SKM-1 (cell line): ENCODE measurements around the gene APOL4.
"Not testable (repeated sequence)": the region's sequence is repeated elsewhere in the genome, so short reads cannot be mapped to it uniquely, and the experiment has no call there.

Experiments used
- DNase-seq: peaks from one replicate; lab custom pipeline; 2025; ENCODE audit not compliant: unreplicated experiment; lab: John Stamatoyannopoulos, UW

The APOL4 gene

DNA sequence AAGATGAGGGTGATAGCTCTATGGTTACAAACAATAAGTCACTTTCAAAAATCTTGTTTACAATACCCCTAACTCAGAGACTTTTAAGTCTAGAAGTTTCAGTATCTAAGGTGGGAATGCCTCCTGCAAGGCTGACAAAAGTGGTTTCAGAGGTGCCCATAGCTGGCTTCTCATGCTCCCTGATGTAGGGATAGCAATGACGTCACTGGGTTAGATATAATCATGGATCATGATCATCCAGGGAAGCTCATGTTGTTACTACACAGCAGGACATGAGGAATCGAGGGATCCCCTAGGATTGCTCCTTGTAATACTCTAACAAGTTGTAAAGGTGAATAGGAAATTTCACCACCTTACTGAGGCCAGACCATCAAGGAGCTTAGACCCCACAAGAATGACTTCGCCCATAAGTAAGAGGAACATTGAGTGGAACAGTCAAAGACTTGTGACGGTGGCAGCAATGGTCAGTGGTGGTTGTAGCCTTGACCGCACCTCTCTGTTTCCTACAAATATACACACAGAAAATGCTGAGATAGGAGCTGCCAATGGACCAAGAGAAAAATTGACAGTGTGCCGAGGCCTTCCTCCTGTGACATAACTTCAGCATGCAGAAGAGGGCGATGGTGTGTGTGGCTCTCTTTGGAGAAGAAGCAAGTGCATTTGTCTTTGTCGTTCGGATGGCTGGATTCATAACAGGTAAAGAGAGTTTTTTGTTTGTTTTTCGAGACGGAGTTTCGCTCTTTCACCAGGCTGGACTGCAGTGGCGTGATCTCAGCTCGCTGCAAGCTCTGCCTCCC, 15.6 kb downstream of the APOL4 start:
- no peak for DNase-seq

DNA sequence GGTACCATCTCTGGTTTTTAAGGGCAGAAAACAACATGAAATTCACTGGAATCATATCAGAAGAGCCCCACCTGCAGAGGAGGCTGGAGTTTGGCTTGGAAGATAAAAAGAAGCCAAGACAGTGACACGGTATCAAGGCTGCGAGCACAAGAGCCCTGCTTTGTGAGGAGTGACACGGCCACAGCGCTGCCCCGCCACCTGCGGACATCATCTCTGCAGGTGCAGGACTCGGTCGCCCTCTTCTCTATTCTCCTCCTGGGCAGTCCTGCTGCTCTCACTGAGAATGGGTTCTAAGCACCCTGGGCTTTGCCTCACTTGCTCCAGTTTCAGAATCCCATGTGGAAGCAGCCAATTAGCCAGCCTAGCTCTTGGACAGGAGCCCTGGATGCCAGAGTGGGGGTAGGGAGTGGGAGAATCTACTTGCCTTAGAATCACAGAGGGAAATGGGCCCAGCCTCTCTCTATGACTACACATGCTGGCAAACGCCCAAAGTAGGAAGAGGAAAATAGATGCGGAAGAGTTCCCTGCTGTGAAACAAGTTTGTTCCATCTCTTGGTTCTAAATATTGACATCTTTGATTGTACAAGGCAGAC, 17.1 kb downstream of the APOL4 start:
- DNase-seq = no peak

DNA sequence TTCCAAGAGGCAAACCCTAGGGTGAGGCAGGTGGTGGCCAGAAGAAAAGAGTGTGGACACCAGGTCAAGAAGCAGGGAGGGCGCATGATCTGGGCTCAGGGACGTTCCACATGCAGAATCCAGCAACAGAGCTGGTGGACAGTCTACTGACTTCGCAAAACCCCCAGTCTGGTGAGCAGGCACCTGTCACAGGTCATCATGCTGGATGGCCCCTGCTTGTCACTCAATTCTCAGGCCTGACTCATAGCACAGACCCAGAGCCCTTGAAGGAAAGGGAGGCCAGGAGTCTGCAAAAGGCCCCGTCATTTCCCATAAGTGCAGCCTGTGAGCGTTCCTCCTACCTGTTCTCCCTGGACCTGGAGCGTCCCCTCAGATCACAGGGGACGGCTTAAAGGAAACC, 18.2 kb downstream of the APOL4 start:
- no peak for DNase-seq

DNA sequence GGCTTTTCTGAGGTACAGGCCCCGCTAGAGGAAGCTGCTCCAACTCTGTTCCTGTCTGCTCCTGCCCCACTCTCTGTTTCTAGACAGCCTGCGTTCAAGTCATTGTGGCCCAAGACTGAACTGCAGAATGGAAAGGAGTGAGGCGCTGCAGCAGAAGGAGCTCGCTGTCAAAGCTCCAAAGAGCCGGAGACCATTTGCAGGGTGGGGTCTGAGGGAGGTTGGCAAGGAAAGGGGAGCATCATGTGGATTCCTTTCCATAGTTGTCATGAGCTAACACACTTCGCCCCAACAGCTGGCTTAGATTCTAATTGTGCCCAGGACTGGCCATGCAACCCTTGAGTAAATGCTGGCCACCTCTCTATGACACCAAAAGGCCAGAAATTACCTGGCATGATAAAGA, 18.8 kb downstream of the APOL4 start:
- no peak for DNase-seq

DNA sequence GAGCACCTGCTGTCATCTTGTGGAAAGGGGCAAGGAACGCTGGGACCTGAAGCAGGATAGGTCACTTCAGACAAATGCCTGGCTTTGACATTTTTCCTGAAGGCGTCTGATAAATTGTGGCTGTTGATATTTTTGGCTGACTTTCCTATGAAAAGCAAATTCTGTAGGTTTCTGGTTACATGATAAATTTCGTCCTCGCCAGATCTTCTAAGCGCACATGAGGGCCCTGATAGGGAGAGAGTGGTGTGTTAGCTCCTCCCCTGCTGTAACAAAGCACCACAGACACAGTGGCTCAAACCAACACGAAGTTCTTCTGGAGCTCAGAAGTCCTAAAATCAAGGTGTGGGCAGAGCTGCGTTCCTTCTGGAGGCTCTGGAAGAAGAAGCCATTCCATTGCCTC, 19.6 kb downstream of the APOL4 start:
- no peak for DNase-seq

DNA sequence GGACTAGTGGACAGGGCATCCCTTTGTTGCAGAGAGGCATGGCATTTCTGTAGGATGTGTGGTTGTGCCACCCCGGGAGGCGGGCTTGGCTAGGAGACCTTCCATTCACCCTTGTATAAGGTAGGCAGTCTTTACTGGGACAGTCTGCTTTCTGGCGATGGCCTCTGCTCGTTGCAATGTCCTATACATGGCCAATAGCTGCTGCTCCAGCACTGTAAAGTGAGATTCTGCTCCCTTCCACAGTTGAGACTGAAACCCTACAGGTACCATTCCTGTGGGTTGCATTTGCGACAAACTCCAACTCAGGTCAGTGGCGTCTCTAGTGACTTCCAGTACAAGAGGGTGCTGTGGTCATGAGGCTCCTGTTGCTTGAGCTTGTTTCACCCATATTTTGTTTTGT, 20.7 kb downstream of the APOL4 start:
- DNase-seq = no peak

DNA sequence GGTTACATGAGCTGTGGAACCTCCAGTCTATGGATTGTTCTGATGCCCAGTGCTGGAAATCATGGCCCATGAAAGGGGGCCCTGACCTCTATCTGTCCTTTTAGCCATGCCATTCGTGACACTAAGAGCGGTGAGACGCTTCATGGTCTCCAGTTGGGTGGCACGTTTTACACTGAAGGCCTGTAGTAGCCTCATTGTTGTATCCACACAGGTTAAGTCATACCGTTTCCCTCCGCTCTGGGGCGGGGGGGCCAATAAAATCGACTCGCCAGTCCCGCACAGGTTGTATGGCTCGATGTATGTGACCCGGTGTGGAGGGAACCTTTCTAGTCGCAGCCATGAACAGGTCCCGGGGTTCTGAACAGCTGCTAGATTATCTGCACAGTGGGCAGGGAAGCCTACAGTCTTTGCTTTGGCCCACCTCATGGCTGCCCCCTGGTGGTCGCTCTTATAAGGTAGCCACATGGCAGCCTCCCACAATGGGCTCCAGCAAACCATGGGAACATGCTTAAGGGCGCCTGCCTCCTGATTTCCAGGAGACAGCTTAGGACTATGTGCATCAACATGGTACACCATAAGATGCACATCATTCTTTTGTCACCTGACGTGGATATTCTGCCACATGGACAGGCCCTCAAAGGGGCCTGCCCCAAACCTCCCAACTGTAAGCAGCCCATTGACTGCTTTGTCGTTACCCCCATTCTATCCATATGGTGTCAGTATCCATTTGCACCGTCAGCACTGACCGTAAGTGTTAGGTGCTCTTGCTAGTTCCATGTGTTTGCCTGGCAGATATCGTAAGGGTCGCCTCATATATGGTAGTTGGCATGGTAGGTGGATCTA, 21.4 kb downstream of the APOL4 start:
- DNase-seq = peak; percentile 38

DNA sequence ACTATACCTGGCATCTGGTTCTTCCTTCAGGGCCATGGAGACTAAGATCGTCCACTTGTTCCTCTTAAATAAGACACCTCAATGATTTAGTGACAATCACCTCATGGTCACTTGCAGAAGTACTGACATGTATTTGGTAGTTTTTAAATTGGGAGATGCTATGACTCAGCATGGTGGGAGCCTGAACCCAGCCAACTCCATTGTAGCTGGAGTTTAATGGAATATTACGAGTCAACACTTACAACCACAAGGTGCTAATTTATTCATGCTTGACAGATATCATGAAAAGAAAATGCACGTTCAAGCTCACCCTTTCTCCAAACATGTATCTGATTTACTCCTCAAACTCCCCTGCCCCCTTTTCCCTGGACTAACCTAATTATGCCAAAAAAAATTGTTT, 24.4 kb downstream of the APOL4 start:
- no peak for DNase-seq

DNA sequence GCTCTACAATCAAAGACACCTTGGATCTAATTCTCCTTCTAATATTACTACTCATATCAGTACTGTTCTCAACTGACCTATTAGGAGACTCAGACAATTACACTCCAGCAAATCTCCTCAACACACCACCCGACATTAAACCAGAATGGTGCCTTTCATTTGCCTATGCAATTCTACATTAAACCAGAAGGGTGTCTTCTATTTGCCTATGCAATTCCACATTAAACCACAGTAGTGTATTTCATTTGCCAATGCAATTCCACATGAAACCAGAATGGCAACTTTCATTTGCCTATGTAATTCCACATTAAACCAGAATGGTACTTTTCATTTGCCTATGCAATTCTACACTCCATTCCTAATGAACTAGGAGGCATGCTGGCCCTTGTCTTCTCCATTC, 25.7 kb downstream of the APOL4 start:
- DNase-seq = no peak

DNA sequence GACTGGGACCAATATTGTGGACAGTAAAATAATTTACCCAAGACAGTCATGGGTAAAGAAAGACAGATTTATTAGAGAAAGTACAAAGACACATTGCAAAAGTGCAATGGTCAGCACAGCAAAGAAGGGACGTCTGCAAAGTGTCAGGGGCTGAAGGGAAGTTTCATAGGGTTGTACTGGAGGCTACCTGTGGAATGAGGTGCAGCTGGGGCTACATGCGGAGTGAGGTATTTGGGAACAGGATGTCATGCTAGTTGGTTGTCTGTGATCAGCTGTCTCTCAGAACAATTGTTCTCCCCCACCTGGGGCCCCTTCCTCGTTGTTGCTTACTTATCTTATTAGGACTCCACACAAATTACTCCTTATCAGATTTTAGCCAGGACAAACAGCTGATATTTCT, 29.7 kb downstream of the APOL4 start:
- DNase-seq = no peak

DNA sequence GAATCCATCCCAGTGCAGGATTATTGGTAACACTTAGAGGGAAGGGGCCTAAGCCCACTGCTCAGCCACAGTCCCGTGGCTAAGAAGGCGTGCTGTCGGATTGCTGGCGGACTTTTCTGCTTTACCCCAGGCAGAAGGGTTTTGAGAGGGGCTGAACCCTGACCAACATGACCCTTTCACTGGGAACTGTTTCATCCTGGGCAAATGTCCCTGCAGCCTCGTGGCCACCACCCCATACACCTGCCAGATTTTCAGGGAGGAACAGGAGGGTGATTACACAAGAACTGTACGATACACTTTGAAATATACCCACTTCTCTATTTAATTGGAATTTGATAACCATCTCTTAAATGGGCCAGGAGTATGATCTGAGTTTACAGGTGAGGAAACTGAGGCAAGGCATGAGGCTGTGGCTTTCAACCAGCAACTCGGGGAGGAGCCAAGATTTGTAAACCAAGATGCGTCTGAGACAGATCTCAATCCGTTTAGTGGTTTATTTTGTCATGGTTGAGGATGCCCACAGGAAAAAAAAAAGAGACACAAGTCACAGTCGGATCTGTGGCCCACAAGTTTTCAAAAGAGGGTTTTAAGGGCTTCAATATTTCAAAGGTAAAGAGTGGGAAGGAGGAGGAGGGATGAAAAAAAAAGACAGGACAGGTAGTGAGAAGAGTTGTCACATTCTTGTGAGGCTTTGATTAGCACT, 34.9 kb downstream of the APOL4 start:
- DNase-seq = no peak

DNA sequence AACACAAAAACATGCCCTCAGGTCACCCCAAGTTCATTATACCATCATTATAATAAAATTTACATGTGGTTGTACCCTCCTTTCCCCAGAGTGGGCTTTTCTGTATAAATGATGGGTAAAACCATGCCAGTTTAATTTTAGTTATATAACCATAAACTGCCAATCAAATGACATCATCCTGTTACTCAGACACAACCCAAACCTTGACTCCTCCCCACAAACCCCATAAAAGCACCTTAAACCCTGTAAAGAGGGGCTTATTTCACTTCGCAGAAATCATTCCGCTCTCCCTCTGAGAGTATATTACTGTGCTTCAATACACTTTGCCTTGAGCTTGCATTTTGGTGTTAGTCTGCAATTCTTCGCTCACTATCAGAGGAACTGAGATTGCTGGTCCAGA, 35.5 kb downstream of the APOL4 start:
- no peak for DNase-seq

DNA sequence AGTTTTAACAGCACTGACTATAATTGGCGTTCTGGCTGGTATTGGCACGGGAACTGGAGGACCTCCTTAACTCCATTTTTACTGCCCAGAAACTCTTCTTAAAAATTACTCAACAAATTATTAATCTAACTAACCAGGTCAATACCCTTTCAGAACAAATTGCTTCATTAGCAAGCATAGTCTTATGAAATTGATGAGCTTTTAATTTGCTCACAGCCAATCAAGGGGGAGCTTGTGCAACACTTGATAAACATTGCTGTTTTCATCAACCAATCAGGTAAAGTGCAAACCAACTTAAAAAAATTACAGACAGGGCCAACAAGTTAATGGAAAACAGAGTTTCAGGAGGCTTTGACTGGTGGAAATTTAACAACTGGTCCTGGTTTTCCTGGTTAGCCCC, 36.5 kb downstream of the APOL4 start:
- no peak for DNase-seq

DNA sequence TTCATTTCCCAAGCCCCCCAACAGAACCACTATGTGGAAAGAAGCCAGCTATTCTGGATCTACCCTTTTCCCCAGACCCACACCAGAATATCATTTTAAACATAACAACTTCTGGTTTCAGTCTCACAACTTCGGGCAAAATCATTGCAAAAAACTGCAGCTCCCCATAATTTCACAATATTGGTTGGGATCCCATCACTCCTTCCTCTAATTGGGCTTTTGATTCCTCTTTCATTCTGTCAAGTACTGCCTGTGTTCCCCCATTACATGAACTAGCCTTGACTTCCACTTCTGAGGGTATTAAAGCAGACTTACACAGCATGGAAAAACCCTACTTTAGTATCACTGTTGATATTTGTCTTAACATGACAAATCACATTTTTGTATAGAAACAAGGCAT, 37.0 kb downstream of the APOL4 start:
- peak; percentile 28 for DNase-seq

DNA sequence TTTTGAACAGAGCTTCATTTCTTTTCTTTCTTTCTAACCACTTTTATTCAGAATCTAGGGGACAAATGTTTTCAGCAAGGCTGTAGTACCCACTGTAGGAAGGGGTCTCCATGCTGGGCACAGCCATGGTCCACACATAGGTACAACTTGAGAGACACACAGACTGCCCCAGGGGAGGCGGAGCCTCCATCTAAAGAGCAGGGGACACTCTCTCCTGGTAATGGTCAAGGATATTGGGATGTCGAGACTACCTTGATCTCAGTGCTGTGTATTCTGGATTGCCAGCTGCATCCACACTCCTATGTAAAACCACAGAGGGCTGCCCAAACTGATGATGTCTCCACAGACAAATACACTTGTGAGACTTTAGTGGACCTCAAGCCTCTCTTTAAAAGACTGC, 38.1 kb downstream of the APOL4 start:
- DNase-seq = no peak

DNA sequence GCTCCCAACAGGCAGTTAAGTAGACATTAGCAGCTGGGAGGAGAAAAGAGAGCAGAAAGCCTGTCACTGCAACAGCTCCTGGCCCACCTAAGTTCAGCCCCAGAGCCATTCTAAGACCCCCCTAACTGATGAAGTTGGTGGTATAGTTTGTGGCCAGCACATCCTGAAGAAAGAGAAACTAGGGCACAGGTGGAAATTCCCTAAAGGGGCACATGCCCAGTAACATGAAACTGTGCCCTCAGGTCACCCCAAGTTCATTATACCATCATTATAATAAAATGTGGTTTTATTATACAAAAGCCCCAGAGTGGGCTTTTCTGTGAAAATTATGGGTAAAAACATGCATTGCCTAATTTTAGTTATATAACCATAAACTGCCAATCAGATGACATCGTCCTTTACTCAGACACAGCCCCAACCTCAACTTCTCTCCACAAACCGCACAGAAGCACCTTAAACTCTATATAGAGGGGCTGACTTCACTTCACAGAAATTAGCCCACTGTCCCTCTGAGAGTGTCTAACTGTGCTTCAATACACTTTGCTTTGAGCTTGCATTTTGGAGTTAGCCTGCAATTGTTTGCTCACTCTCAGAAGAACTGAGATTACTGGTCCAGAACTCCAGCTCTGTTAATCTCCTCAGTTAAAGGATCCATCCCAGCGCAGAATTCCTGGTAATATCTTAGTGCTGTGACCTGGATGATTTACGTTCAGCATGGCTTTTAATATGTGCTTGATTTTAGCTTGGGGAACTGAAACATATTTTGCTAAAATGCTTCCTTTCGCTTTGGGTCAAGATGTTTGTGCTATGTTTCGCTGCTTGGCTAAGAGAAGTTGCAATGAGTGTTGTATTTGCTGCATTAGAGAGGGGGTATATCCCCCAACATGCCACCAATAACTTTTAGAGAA, 39.2 kb downstream of the APOL4 start:
- DNase-seq = no peak

DNA sequence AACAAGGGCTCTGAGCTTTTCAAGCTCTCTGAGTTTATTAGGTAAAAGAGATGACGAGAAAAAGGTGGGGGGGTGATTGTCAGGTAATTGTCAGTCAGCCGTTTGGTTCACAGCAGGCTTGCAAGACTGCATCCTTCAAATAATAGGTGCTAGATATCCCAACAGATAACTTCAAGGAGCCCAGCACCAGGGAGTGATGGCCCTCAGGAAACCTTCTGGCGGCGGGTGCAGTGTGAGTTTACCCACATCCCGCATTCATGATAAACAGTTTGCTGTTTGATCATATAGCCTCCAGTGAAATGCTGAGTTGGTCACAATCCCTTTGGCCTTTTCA, 39.8 kb downstream of the APOL4 start:
- DNase-seq = not testable (repeated sequence)

DNA sequence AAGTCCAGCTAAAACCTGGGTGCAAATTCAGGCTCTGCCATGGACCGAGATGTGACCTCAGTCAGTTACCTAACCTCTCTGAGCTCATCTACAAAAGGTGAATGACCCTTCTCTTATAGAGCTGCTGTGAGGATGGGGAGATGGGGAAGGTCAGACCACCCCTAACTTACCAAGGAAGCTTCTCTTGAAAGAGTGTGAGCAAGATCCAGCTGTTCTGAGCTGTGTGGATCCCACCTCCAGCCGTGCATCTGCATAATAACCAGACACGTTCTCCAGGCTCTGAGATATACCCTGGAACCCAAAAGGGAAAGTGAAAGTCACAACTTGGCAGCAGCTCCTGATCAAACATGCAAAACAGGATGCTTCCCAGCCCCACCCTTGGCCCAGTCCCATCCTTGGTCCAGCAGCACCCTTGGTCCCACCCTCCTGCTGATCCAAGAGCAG, 41.1 kb downstream of the APOL4 start, which contains the start of gene APOL3:
Gene APOL3 (minus strand): TSS at position 257 of the 444 bp plus-strand sequence. CDS start 11,700 bp downstream, outside the sequence.
- no peak for DNase-seq

DNA sequence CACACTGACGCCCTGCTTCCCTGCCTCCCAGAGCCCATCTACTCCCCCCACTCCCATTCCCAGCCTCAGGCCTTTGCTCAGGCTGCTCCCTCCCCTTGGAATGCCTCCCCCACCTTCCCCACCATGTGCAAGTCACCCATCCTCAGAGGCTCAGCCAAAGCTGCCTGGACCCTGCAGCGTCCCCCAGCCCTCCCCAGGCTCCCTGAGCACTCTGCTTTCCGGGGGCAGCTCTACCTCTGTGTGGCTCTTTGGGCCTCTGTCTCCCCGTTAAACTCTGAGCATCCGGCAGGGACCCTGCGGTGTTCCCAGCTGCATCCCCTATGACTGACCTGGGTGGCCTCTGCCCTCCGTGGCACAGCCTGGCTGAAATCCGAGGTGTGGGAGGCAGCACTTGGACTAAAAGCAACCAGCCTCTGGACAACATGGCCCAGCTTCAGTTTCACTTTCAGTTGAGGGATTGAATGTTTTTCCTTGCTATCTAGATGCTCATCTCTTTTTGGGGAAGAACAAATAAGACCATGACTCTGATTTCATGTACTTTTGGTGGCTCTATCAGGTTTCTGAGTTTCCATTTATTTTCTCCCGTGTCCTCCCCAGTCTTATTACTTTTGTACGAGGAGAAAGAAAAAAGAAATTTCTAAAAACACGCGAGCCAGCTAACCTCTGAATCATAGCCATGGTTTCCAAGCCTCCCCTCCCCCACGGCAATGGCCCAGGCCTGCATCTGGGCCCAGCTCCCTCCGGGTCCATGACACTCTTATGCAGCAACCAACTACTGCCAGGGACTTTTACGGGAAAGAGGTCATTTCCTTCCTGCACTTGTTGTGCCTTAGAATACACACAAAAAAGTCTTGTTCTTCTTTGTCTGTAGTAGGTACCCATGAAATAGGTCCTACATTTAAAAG, 44.8 kb downstream of the APOL4 start:
- DNase-seq = no peak
